Right lung (tissue), 5 donors: ENCODE results near the gene ABCF2. TPM values are rescaled to one million over a fixed set of nuclear protein-coding genes. Genes with fewer than 3 reads are reported as not detected.

Source experiments
- DNase-seq, 2 donors: peaks; one replicate each; pipeline ENCODE4 v3.0.0-alpha.2; 2013
- polyA plus RNA-seq, 5 donors: library from polyadenylated mRNA; unstranded; fragments of 120-200 nt; gene quantifications; one replicate each; pipeline versions ENCODE4 v1.2.1 to v1.2.3, GENCODE V29; 2013; ENCODE audit warnings: inconsistent platforms in 1 of 5, low replicate concordance in 1 of 5; ENCODE audit not compliant: insufficient read length in 5 of 5, insufficient read depth in 1 of 5

ABCF2 gene
- polyA plus RNA-seq, 5 donors: 19.0 to 31.6 (median 22.3) TPM

DNA sequence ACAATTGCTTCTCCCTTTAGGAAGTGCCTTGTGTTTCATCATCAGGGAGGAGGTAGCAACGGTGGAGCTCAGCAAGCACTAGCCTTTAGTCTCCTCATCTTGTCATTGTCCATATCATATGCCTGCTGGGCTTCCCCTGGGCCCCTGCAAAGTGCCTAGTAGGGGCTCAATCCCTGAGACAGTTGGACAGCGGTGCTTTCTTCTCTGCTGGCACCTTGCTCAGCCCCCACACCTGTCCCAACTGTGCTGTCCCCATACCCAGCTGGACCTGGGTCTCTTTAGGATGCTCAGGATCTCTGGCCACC is 16.0 kb upstream of the ABCF2 start:
- DNase-seq: no peak

DNA sequence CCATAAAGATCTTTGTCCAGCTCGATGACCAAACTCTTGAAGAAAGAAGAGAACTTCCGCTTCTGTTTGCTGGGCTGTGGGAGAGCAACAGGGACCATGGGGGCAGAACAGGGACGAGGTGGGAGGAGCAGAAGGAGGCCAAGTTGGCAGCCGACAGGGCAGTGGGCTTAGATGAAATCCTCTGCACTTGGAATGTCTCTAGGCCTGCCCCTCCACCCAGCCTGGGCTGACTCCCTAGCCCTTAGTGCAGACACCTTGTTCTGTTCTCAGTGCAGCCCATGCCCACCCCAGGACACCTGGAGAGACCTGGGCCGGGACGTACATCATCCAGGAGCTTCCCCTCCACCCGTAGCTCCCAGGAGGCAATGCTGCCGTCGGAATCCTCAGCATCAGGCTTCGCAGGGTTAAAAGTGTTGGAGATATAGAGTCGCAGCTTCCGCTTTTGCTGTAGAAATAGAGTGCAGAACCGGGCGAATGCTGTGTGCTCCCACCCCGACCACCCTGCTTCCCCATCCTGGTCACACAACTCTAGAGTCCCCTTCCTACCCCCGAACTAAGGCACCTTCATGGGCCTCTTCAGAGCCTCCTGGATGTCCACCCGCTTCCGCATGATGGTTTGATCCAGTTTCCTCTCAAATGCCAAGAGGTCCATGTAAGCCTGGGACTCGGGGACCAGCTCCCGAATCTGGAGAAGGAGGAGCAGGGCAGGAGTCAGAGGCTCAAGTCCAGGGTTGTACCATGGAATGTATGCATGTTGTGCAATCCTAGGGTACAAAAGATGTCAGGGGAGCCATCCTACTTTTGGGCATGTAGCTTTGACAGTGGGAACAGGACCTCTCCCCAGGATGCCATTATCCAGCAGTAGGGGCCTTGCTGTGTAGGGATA is 15.4 kb upstream of the ABCF2 start:
- no peak for DNase-seq

DNA sequence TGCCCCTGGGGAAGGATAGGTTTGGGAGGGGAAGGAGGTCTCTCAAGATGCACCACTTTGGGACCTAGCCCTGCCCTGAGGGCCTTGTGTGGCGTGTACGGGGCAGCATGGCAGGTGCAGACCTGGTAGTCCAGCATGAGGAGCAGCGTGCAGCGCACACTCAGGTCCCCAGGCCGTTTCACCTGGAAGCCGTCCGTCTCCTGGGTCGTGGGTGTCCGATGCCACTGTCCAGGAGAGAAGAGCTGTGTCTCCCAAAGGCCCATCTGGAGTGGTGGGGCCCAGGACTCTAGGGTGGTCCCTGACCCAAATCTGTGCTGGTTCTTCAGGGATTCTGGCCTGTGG is 14.7 kb upstream of the ABCF2 start:
- DNase-seq: no peak

DNA sequence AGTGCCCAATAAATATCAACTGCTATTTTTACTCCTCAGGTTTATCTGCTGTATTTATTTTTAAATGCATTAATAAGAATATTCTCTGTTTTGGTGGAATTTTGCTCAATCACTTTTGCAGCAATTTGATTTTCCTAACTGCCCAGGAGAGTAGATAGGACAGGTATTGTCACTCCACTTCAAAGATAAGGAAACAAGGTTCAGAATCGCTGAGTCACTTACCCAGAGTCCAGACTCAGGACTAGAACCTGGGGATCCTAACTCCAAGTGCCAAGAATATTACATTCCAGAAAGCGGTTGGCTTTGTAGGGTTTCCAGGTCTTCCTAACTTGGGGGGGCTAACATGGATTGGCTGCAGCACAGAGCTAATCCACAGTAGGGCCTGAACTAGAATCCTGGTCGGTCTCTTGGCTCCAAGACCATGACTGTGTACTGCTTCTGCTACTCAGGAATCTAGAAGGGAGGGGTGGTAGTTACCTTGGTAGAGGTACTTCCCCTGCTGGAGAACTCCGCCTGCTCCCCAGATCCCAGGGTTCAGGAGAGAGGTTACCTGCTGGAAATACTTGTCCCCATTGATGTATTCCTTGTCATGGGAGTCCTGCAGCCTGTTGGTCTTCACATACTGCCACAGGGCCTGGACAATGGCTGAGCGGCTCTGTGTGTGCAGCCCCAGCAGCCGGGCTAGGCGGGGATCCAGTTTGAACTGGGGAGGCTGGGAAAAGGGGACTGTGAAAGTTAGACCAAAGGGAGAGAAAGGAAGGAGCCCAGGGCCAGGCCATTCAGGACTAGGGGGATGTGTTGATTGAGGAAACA is 14.1 kb upstream of the ABCF2 start:
- DNase-seq: no peak

DNA sequence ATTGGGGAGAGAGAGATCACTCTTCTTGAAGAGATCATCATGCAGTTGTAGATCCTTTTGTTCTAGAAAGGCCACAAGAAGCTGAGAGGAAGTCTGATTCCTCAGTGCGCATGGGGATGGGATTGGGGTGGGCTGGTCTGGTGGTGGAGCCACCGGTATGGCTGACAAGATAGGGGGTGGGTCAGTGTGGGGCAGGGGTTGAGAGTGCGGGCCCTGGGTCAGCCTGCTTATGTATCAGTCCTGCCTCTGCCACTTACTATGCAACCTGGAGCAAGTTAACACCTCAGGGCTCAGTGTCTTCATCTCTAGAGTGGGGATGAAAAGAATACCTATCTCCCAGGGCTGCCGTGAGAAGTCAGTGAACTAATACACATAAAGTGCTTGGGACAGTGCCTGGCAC is 13.5 kb upstream of the ABCF2 start:
- no peak for DNase-seq

DNA sequence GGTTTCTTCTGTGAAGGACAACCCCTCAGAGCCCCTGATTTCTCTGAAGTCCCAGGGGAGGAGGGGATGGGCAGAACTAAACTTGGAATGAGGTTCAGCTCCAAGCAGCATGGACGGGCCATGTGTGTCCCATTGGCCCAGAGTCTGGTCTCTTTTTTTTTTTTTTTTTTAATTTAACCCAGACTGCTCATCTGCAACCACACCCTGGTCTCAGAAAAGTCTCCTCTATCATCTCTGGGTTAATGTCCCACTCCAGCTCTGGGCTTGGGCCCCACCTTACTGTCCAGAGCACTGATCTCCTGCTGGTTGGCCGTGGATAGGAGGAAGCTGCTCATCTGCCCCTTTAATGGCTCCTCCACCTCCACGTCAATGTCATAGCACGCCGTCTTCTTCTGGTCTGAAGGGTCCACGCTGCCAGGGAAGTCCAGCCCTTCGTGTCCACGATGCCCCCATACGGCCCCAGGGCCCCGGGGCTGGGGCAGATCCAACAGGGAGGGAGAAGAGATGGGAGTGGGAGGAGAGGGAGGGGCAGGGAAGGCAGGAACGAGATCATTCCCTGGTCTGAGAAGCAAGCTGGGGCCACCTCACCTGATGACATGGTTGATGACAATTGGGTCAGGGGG is 12.9 kb upstream of the ABCF2 start:
- no peak for DNase-seq

DNA sequence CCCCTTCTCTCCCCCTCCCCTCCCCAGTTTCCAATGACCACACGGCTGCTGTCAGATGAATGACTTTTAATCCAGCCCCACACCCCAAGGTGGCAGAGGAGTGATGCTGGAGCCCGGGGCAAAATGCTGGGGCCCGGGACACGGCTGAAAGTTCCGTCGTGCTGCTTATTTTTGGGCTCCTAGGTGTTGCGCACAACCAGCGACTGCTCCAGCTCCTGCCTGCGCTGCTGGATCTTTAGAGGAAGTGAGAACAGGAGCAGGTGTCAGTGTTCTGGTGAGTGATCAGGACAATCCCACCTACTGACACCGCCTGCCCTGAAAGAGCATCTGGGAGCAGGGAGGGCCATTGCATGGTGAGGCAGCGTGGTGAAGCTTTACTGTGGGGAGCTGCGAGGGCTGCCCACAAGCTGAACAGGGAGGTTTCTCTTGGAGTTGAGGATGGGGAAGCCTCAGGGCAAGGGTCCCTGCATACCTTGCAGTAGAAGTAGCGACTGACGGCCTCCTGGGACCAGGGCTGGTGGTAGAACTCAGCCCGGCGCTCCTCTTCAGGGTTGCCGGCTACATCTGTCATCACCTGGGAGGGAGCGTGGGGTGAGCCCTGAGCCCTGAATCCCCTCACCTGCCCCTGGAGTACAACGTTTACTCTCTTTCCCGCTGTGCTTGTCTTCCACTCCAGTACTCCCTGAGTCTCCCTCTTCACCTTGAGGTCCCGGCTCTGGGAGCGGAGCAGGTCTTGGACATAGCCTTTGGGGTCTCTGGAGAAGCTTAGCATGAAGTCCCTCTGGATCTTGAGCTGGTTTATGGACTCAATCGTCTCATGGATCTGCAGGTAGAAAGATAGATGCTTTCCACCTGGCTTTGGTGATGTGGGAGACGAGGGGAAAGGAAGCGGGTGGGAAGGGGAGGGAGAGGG is 12.2 kb upstream of the ABCF2 start:
- no peak for DNase-seq

DNA sequence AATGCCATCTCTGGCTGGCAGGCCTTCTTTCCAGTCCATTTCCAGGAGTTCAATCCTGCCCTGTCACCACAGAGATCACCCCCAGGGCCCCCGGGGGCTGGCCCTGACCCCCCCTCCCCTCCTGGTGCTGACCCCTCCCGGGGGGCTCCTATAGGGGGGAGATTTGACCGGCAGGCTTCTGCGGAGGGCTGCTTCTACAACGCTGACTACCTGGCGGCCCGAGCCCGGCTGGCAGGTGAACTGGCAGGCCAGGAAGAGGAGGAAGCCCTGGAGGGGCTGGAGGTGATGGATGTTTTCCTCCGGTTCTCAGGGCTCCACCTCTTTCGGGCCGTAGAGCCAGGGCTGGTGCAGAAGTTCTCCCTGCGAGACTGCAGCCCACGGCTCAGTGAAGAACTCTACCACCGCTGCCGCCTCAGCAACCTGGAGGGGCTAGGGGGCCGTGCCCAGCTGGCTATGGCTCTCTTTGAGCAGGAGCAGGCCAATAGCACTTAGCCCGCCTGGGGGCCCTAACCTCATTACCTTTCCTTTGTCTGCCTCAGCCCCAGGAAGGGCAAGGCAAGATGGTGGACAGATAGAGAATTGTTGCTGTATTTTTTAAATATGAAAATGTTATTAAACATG is 11.3 kb upstream of the ABCF2 start:
- no peak for DNase-seq

DNA sequence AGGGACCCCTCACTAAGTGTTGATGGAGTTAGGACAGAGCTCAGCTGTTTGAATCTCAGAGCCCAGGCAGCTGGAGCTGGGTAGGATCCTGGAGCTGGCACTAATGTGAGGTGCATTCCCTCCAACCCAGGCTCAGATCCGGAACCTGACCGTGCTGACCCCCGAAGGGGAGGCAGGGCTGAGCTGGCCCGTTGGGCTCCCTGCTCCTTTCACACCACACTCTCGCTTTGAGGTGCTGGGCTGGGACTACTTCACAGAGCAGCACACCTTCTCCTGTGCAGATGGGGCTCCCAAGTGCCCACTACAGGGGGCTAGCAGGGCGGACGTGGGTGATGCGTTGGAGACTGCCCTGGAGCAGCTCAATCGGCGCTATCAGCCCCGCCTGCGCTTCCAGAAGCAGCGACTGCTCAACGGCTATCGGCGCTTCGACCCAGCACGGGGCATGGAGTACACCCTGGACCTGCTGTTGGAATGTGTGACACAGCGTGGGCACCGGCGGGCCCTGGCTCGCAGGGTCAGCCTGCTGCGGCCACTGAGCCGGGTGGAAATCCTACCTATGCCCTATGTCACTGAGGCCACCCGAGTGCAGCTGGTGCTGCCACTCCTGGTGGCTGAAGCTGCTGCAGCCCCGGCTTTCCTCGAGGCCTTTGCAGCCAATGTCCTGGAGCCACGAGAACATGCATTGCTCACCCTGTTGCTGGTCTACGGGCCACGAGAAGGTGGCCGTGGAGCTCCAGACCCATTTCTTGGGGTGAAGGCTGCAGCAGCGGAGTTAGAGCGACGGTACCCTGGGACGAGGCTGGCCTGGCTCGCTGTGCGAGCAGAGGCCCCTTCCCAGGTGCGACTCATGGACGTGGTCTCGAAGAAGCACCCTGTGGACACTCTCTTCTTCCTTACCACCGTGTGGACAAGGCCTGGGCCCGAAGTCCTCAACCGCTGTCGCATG is 10.5 kb upstream of the ABCF2 start:
- no peak for DNase-seq

DNA sequence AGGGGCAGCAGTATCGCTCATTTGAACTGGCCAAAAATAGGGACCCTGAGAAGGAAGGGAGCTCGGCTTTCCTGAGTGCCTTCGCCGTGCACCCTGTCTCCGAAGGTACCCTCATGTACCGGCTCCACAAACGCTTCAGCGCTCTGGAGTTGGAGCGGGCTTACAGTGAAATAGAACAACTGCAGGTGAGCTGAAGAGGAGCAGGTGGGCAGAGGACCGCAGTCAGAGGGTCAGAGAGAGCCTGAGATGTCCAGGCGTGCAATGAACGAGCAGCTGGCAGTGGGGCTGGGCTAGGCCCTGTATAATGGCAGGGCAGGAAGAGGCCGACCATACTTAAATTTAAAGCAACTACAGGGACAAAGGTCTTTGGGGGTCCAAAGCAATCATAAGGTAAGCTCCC is 9.4 kb upstream of the ABCF2 start:
- DNase-seq: no peak

DNA sequence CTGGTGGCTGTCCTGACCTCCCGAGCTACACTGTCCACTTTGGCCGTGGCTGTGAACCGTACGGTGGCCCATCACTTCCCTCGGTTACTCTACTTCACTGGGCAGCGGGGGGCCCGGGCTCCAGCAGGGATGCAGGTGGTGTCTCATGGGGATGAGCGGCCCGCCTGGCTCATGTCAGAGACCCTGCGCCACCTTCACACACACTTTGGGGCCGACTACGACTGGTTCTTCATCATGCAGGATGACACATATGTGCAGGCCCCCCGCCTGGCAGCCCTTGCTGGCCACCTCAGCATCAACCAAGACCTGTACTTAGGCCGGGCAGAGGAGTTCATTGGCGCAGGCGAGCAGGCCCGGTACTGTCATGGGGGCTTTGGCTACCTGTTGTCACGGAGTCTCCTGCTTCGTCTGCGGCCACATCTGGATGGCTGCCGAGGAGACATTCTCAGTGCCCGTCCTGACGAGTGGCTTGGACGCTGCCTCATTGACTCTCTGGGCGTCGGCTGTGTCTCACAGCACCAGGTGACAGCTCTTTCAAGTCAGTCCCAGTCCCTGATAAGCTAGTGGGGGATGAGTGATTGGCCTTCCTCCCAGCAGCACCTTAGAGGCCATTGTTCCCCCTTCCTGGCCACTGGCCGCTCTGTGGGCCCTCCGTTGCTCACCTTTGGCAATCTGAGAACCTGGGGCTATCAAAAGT is 8.2 kb upstream of the ABCF2 start:
- no peak for DNase-seq

DNA sequence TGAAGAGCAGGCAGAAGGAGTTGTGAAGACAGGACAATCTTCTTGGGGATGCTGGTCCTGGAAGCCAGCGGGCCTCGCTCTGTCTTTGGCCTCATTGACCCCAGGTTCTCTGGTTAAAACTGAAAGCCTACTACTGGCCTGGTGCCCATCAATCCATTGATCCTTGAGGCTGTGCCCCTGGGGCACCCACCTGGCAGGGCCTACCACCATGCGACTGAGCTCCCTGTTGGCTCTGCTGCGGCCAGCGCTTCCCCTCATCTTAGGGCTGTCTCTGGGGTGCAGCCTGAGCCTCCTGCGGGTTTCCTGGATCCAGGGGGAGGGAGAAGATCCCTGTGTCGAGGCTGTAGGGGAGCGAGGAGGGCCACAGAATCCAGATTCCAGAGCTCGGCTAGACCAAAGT is 6.8 kb upstream of the ABCF2 start:
- DNase-seq: no peak

DNA sequence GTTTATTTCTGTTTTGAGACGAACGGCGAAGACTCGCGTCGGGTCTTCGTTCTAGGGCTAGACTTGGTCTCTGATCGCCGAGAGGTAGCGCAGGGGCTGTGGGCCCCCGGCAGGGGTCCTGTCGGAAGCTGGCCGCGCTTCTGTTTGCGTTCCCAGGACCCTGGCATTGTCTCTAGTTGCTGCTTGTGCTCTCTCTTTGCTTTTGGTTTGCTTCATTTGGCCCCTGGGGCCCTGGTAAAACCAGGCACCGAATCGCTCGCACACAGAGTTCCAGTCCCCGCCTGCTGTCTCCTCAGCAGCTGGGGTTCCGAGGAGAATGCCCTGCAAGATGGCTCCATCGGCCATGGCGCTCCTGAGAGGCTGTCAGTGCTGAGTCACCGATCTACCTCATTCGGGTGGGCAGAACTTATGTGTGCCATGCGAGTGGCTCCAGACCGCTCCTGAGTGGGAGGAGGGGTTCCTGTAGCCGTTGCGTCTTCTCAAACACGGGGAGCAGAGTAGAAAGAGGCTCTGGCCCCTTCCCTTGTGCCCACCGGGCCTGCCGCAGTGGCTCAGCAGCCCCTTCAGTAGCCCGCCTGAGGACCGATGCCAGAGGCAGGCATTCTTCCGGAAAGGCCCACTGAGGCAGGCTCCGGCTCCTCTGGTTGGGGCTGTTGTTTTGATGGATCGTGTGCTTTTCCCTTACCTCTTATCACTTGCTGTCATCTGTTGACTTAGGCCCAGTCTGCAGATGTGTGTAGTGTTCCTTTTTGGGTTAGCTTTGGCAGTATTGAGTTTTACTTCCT is 6.1 kb upstream of the ABCF2 start:
- no peak for DNase-seq

DNA sequence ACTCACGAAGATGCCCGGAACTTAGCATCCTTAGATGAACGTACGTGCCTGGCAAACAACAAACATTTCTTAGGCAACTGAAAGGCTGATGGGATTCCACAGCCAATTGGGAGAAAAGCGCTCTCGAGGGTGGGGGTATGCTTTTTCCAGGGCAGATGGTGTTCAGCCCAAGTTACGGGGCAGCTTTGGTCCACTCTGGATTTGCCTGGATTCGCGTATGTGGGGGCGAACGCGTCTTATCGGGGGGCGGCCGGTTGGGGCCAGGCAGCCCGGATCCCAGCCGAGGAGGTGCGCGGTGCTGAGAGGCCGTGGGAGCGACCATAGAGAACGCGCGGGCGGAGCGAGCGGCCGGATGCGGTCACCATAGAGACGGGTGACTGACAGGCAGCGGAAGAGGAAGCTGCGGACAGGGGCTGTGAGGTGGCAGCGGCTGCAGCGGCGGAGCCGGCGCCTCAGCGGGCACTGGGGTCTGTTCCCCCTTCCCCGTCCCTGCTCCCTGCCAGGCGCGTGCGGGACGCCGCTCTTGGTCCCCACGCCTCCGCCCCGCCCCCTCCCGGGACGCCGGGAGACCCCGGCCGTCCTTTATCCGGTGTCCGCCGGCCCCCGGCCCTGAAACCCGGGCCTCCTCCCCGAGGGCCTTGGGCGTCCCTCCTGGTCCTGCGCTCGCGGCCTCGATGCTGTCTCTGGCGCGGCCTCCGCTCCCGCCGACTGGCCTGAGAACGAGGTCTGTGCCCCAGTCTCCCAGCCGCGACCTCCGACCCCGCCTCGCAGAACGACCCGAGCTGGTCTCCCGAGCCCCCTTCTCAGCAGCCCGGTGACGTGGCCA is 5.3 kb upstream of the ABCF2 start, which contains the start of gene CHPF2:
Gene CHPF2 (plus strand): TSS at position 393 of the 826 bp plus-strand sequence. CDS start 1,529 bp downstream, outside the sequence.
- DNase-seq: peak; percentile 77 to 78

DNA sequence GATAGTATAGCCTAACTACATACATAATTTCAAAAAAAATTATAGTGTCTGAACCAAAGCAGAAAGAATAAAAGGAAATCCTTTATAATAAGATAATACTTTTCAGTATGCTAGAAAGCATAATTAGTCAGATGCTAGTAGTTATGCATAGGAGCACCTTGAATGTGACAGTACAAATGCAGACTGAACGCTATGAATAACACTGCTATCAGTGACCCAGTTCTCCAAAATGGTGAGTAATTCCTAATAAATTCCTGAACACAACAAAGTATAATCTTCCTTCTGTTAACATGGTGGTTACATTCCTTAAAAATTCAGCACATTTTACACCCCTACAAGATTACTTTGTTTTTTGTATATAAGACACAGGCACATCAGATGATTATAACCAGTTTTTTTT is 4.1 kb upstream of the ABCF2 start:
- DNase-seq: no peak

DNA sequence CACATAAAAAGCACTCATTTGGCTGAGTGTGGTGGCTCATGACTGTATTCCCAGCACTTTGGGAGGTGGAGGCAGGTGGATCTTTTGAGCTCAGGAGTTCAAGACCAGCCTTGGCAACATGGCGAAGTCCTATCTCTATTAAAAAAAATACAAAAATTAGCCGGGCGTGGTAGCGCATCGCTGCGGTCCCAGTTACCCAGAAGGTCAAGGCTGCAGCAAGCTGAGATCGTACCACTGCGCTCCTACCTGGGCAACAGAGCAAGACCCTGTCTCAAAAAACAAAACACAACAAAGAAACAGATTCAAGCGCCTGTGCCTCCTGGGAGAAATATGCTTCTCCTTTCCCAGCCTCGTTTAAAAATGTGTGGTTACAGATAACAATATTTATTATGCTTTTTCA is 2.2 kb upstream of the ABCF2 start:
- DNase-seq: no peak

DNA sequence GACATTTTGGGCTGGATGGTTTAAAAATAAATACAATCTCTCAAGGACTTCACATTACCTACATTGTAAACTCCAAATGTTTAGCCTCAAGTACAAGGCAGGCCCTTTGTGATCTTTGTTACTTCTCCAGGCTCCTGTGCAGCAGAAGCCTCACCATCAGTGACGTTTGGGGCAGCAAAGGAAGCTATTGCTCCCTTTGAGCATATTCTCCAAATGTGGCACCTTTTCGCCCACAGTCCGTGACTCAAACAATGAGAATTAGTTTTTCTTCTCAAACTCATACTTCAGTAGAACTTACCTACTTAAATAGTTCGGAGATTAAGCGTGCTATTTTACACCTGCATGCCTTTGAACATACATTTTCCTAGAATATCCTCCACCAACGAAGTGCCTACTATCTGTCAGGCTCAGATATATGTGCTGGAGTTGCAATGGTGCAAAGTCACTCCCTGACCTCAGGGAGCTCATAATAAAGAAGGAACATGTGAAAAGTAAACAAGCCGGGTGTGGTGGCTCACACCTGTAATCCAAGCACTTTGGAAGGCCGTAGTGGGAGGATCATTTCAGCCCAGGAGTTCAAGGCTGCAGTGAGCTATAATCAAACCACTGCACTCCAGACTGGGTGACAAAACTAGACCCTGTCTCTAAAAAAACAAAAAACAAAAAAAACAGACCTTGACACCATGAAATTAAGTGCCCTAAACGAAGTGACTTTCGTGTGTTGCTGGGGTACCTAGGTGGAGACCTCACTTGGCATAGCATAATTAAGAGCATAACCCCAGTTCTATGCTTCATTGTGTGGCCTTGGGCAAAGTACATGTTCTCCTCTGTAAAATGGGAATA is 1.2 kb upstream of the ABCF2 start:
- no peak for DNase-seq
